Loucy (cell line): ENCODE data around the gene VAV1.

Experiments
- H2AFZ ChIP-seq: fragments of 200-600 bp; sonication (generic); 2 replicates; pipeline ENCODE4 v1.6.0; 2016; ENCODE audit warnings: antibody characterized with exemption, mild to moderate bottlenecking, low read length, moderate library complexity
- H3F3A ChIP-seq: fragments of 200-600 bp; 2 replicates; pipeline ENCODE4 v1.6.0; 2016; ENCODE audit warnings: antibody characterized with exemption, low read depth, mild to moderate bottlenecking
- H3K27me3 ChIP-seq: fragments of 200-600 bp; sonication (generic); 2 replicates; pipeline ENCODE4 v1.6.1; 2014; ENCODE audit warnings: low read length, mild to moderate bottlenecking; ENCODE audit not compliant: insufficient read depth, poor library complexity, severe bottlenecking
- H3K36me3 ChIP-seq: fragments of 200-600 bp; sonication (generic); 2 replicates; pipeline ENCODE4 v1.6.1; 2016; ENCODE audit warnings: low read length; ENCODE audit not compliant: insufficient read depth
- H3K4me1 ChIP-seq: fragments of 200-600 bp; sonication (generic); 2 replicates; pipeline ENCODE4 v1.5.1; 2014; ENCODE audit warnings: low read length, mild to moderate bottlenecking; ENCODE audit not compliant: insufficient read depth, poor library complexity, severe bottlenecking
- H3K4me2 ChIP-seq: fragments of 200-600 bp; sonication (generic); 2 replicates; pipeline ENCODE4 v1.6.0; 2014; ENCODE audit warnings: antibody characterized with exemption, low read length, low read depth, mild to moderate bottlenecking; ENCODE audit not compliant: poor library complexity, severe bottlenecking
- H3K4me3 ChIP-seq: fragments of 200-600 bp; sonication (generic); 2 replicates; pipeline ENCODE4 v1.5.1; 2014; ENCODE audit warnings: low read length, mild to moderate bottlenecking, mixed read lengths; ENCODE audit not compliant: poor library complexity, severe bottlenecking
- H3K79me2 ChIP-seq: fragments of 200-600 bp; sonication (generic); 2 replicates; pipeline ENCODE4 v1.6.1; 2014; ENCODE audit warnings: low read length; ENCODE audit not compliant: insufficient read depth
- H3K9ac ChIP-seq: fragments of 200-600 bp; sonication (generic); 2 replicates; pipeline ENCODE4 v1.6.0; 2014; ENCODE audit warnings: mild to moderate bottlenecking, low read depth, low read length, moderate library complexity; ENCODE audit not compliant: poor library complexity, severe bottlenecking
- H3K9me2 ChIP-seq: fragments of 200-600 bp; sonication (generic); replicated peaks from 2 replicates; pipeline ENCODE4 v1.6.1; 2016; ENCODE audit warnings: low read depth, low read length, mixed read lengths
- H3K9me3 ChIP-seq: fragments of 200-600 bp; sonication (generic); 2 replicates; pipeline ENCODE4 v1.6.1; 2014; ENCODE audit warnings: mild to moderate bottlenecking, antibody characterized with exemption, low read length, low read depth; ENCODE audit not compliant: insufficient read depth
- H4K20me1 ChIP-seq: fragments of 200-600 bp; sonication (generic); 2 replicates; pipeline ENCODE4 v1.6.0; 2014; ENCODE audit warnings: antibody characterized with exemption, low read length, mild to moderate bottlenecking; ENCODE audit not compliant: insufficient read depth, poor library complexity, severe bottlenecking
- EZH2phosphoT487 ChIP-seq: fragments of 200-600 bp; IDR thresholded peaks from 2 replicates; pipeline ENCODE4 v1.6.1; 2018; ENCODE audit warnings: antibody characterized with exemption, mild to moderate bottlenecking, moderate library complexity, borderline replicate concordance
- TF ChIP-seq, protein P1 (sequence below): fragments of 200-600 bp; sonication (generic); conservative IDR thresholded peaks from 2 replicates; pipeline ENCODE4 v1.5.1; 2014; ENCODE audit warnings: mild to moderate bottlenecking, antibody characterized with exemption, low read length

Gene VAV1

DNA sequence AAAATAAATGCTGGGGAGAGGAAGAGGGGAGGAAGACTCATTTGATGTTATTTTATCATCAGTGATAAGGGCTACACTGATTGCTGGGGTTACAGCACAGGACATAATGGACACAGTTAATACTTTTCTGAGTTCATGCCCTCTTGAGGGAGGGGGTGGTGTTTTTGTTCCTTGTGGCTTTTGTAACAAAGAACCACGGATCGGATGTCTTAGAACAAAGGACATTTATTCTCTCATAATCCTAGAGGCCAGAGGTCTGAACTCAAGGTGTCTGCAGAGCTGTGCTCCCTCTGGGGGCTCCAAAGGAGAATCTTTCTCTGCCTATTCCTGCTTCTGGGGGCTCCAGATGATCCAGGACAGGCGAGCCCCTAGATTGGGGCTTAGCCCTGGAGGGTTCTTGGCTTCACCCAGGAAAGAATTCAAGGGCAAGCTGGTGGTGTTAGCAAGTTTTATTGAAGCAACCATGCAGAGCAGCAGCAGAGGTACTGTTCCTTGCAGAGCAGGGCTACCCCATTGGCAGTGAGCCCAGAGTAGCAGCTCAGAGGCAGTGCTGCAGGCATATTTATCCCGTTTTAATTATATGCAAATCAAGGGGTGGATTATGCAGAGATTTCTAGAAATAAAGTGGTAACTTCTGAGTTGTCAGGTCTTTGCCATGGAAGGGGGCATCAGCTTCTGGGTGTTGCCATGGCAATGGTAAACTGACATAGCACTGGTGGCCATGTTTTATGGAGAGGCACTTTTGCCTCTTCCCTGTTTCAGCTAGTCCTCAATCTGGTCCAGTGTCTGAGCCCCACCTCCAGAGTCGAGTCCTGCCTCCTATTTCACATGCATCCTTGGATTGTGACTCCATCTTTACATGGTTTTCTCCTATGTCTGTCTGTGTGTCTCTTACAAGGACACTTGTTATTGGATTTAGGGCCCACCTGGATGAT is 18.0 kb downstream of the VAV1 start:
- Histone ChIP-seq H3K4me2 (no peak overlapping the region), H3K9me3 (no peaks in the 10 kb centered on the region; the same call in 1 of the 2 replicates), H3K4me3 (no peak overlapping the region), H4K20me1 (peaks cover 77% of the 10 kb centered on the region), H3K4me1 (no peaks in the 10 kb centered on the region), H3K79me2 (peaks cover 97% of the 10 kb centered on the region), H3F3A (no peaks in the 10 kb centered on the region), H3K36me3 (peaks cover 77% of the 10 kb centered on the region), H3K27me3 (no peaks in the 10 kb centered on the region), H3K9ac (no peak overlapping the region), H3K9me2 (no peaks in the 10 kb centered on the region), H2AFZ (no peak overlapping the region)
- TF ChIP-seq EZH2phosphoT487, result no peak
- TF ChIP-seq, protein P1, sequence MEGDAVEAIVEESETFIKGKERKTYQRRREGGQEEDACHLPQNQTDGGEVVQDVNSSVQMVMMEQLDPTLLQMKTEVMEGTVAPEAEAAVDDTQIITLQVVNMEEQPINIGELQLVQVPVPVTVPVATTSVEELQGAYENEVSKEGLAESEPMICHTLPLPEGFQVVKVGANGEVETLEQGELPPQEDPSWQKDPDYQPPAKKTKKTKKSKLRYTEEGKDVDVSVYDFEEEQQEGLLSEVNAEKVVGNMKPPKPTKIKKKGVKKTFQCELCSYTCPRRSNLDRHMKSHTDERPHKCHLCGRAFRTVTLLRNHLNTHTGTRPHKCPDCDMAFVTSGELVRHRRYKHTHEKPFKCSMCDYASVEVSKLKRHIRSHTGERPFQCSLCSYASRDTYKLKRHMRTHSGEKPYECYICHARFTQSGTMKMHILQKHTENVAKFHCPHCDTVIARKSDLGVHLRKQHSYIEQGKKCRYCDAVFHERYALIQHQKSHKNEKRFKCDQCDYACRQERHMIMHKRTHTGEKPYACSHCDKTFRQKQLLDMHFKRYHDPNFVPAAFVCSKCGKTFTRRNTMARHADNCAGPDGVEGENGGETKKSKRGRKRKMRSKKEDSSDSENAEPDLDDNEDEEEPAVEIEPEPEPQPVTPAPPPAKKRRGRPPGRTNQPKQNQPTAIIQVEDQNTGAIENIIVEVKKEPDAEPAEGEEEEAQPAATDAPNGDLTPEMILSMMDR, result no peak

DNA sequence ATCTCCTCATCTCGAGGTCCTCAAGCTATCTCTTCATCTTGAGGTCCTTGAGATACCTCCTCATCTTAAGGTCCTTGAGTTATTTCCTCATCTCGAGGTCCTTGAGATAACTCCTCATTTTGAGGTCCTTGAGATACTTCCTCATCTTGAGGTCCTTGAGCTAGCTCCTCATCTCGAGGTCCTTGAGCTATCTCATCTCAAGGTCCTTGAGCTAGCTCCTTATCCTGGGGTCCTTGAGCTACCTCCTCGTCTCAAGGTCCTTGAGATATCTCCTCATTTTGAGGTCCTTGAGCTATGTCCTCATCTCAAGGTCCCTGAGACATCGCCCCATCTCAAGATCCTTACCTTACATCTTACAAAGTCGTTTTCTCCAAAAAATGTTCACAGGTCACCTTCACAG is 18.7 kb downstream of the VAV1 start:
- TF ChIP-seq, protein P1, result no peak
- TF ChIP-seq EZH2phosphoT487, result no peak
- no peaks in the 10 kb centered on the region; the same call in 1 of the 2 replicates for H3K9me3 ChIP-seq
- H3K27me3 ChIP-seq, result no peaks in the 10 kb centered on the region
- peaks cover 76% of the 10 kb centered on the region for H4K20me1 ChIP-seq
- H3K9me2 ChIP-seq, result no peaks in the 10 kb centered on the region
- H3K4me1 ChIP-seq, result peaks cover 3% of the 10 kb centered on the region
- H3K4me2 ChIP-seq, result no peak overlapping the region
- H2AFZ ChIP-seq, result no peak overlapping the region
- no peak overlapping the region for H3K9ac ChIP-seq
- H3K79me2 ChIP-seq, result peaks cover 97% of the 10 kb centered on the region
- no peak overlapping the region for H3K4me3 ChIP-seq
- no peaks in the 10 kb centered on the region for H3F3A ChIP-seq
- H3K36me3 ChIP-seq, result peaks cover 73% of the 10 kb centered on the region

DNA sequence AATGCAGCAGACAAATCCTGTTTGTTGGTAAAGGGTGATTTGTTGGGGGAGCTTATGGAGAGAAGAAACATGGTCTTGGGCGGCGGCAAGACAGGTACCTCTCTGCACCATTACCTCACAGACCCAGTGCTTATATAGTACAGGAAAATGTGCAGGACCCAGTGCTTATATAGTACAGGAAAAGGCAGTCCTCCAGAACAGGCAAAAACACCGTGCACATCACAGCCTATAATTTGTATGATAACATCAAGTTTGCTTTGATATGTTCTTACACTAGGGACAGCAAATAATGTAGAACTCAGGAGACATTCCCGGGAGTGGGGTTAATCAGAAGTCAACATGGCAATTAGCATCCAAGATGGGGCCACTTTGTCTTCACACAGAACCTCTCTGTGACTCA is 20.9 kb downstream of the VAV1 start:
- peaks cover 6% of the 10 kb centered on the region for H3K4me1 ChIP-seq
- no peak overlapping the region for H3K4me2 ChIP-seq
- no peak overlapping the region for H3K9ac ChIP-seq
- no peak overlapping the region for H3K4me3 ChIP-seq
- H3K9me3 ChIP-seq, result no peaks in the 10 kb centered on the region; the same call in 1 of the 2 replicates
- H3F3A ChIP-seq, result no peaks in the 10 kb centered on the region
- H3K79me2 ChIP-seq, result peaks cover 100% of the 10 kb centered on the region
- H3K36me3 ChIP-seq, result peaks cover 69% of the 10 kb centered on the region
- H2AFZ ChIP-seq, result no peak overlapping the region
- H4K20me1 ChIP-seq, result peaks cover 67% of the 10 kb centered on the region
- no peak for TF ChIP-seq EZH2phosphoT487
- TF ChIP-seq, protein P1, result no peak
- H3K9me2 ChIP-seq, result no peaks in the 10 kb centered on the region
- H3K27me3 ChIP-seq, result no peaks in the 10 kb centered on the region
